Type B pancreatic cell (in vitro differentiated cells): ENCODE results near the gene MLIP. TPM values are rescaled to one million over a fixed set of nuclear protein-coding genes. Genes with fewer than 3 reads are reported as not detected.

Experiments
- DNase-seq: peaks from one replicate; pipeline ENCODE4 v3.0.0; 2021; ENCODE audit warnings: mixed read lengths; ENCODE audit not compliant: unreplicated experiment; ENCODE audit errors: extremely low spot score
- H3K27ac Mint-ChIP-seq: 2 replicates; pipeline ENCODE4 v1.8.0; 2021; ENCODE audit warnings: mild to moderate bottlenecking, mixed read lengths
- H3K27me3 Mint-ChIP-seq: 2 replicates; pipeline ENCODE4 v1.8.0; 2021; ENCODE audit warnings: mixed read lengths
- H3K36me3 Mint-ChIP-seq: 2 replicates; pipeline ENCODE4 v1.8.0; 2021; ENCODE audit warnings: mixed read lengths
- H3K4me1 Mint-ChIP-seq: one replicate; pipeline ENCODE4 v1.8.0; 2021; ENCODE audit warnings: mixed read lengths; ENCODE audit not compliant: unreplicated experiment
- H3K4me3 Mint-ChIP-seq: 2 replicates; pipeline ENCODE4 v1.8.0; 2021; ENCODE audit warnings: mild to moderate bottlenecking, mixed read lengths
- H3K9me3 Mint-ChIP-seq: 2 replicates; pipeline ENCODE4 v1.8.0; 2021; ENCODE audit warnings: mixed read lengths
- total RNA-seq: library from RNA; stranded (reverse); gene quantifications from 2 replicates; pipeline ENCODE4 v1.2.1, GENCODE V29; 2021; ENCODE audit warnings: low replicate concordance
- TF ChIP-seq, protein P1 (sequence below): fragments of 200-600 bp; sonication (generic); conservative IDR thresholded peaks from 2 replicates; pipeline ENCODE4 v1.5.0; 2021; ENCODE audit warnings: antibody characterized with exemption, mild to moderate bottlenecking

MLIP gene
- total RNA-seq, 1 donor from 2014 or later: 0.43 TPM

- H3K27ac Mint-ChIP-seq: no peak overlapping the region
- TF ChIP-seq, protein P1, sequence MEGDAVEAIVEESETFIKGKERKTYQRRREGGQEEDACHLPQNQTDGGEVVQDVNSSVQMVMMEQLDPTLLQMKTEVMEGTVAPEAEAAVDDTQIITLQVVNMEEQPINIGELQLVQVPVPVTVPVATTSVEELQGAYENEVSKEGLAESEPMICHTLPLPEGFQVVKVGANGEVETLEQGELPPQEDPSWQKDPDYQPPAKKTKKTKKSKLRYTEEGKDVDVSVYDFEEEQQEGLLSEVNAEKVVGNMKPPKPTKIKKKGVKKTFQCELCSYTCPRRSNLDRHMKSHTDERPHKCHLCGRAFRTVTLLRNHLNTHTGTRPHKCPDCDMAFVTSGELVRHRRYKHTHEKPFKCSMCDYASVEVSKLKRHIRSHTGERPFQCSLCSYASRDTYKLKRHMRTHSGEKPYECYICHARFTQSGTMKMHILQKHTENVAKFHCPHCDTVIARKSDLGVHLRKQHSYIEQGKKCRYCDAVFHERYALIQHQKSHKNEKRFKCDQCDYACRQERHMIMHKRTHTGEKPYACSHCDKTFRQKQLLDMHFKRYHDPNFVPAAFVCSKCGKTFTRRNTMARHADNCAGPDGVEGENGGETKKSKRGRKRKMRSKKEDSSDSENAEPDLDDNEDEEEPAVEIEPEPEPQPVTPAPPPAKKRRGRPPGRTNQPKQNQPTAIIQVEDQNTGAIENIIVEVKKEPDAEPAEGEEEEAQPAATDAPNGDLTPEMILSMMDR: no peak
- H3K36me3 Mint-ChIP-seq: no peaks in the 10 kb centered on the region
- DNase-seq: no peak
- H3K4me3 Mint-ChIP-seq: no peak overlapping the region
- H3K4me1 Mint-ChIP-seq: peaks cover 7% of the 10 kb centered on the region
- H3K9me3 Mint-ChIP-seq: no peaks in the 10 kb centered on the region
- peaks cover 5% of the 10 kb centered on the region for H3K27me3 Mint-ChIP-seq
Measured at GRCh38 chr6:54093326-54093948, 17.8 kb upstream of the MLIP start.

- no peak overlapping the region for H3K4me3 Mint-ChIP-seq
- no peaks in the 10 kb centered on the region for H3K36me3 Mint-ChIP-seq
- DNase-seq: no peak
- H3K27ac Mint-ChIP-seq: no peak overlapping the region
- no peaks in the 10 kb centered on the region for H3K9me3 Mint-ChIP-seq
- peaks cover 6% of the 10 kb centered on the region for H3K4me1 Mint-ChIP-seq
- H3K27me3 Mint-ChIP-seq: peaks cover 5% of the 10 kb centered on the region
- TF ChIP-seq, protein P1: no peak
Measured at GRCh38 chr6:54094293-54094692, 16.9 kb upstream of the MLIP start.

- TF ChIP-seq, protein P1: no peak
- H3K36me3 Mint-ChIP-seq: no peaks in the 10 kb centered on the region
- H3K4me3 Mint-ChIP-seq: no peak overlapping the region
- H3K9me3 Mint-ChIP-seq: no peaks in the 10 kb centered on the region
- DNase-seq: no peak
- H3K4me1 Mint-ChIP-seq: peaks cover 6% of the 10 kb centered on the region
- H3K27me3 Mint-ChIP-seq: peaks cover 5% of the 10 kb centered on the region
- H3K27ac Mint-ChIP-seq: no peak overlapping the region
Measured at GRCh38 chr6:54094786-54095185, 16.5 kb upstream of the MLIP start.

DNA sequence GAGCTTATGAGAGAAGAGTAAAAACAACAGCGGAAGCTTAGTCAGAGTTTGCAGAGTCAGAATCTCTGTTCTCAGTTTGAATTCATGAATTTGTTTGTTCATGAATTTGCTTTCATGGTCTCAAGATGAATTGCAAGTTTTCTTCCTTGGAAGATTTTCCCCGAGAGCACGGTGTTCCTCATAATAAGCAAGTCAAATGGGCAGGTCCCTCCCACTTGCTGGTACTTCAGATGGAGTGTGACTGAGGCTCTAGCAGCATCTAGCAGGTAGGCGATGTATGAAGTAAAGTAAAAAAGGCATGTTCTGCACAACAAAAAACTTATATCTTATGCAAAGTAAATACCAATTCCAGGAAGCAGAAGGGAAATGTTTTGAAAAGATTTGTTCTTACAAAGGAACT lies 15.5 kb upstream of the MLIP start:
- TF ChIP-seq, protein P1: no peak

DNA sequence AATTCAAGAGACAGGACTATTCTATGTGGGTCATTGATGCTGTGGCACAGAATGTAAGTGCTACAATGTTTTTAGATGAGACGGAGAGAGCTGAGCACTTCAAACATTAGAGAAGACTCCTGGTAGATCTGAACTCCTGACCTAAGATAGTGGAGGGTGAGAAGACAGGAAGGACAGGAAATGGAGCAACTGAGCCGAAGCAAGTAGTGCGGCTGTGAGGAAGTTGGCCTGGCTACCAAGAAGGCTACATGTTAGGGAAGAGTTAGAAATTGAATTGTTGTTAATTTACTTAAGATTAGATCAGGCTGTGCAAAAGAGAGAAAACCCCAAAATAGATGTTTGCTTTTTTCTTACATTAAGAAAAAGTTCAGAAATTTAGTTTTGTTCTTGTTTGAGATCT lies 14.4 kb upstream of the MLIP start:
- no peak for DNase-seq
- peaks cover 5% of the 10 kb centered on the region for H3K27me3 Mint-ChIP-seq
- TF ChIP-seq, protein P1: no peak

More for the DNA sequence above, 15.5 kb upstream of the MLIP start:
- Mint-ChIP-seq H3K27me3 (peaks cover 5% of the 10 kb centered on the region), H3K27ac (no peak overlapping the region), H3K4me1 (peaks cover 6% of the 10 kb centered on the region), H3K9me3 (no peaks in the 10 kb centered on the region), H3K36me3 (no peaks in the 10 kb centered on the region), H3K4me3 (no peak overlapping the region)
- DNase-seq: no peak

More for the DNA sequence above, 14.4 kb upstream of the MLIP start:
- H3K4me1 Mint-ChIP-seq: peaks cover 6% of the 10 kb centered on the region
- H3K9me3 Mint-ChIP-seq: no peaks in the 10 kb centered on the region
- no peaks in the 10 kb centered on the region for H3K36me3 Mint-ChIP-seq
- H3K27ac Mint-ChIP-seq: no peak overlapping the region
- H3K4me3 Mint-ChIP-seq: no peak overlapping the region
